Measurements from ENCODE around the gene CENPN.

CENPN gene

GRCh38 chr16:81041696-81042095 is 34.7 kb downstream of the CENPN start:
- H4K20me1 ChIP-seq (ENCODE audit: insufficient read depth, low read length), result no peaks in the 10 kb centered on the region
- H3K9me3 ChIP-seq (ENCODE audit: insufficient read depth, low read length), result no peaks in the 10 kb centered on the region
- no peak overlapping the region for H2AFZ ChIP-seq (ENCODE audit: low read depth, low read length)
- no peak overlapping the region for H3K9ac ChIP-seq (ENCODE audit: low read length)
- H3K4me2 ChIP-seq (ENCODE audit: low read length), result no peak overlapping the region
- TF ChIP-seq CTCF (IDR thresholded peaks at IDR 0.05; ENCODE audit: low read depth, low read length) (no peak), EZH2phosphoT487 (IDR thresholded peaks at IDR 0.05; ENCODE audit: low read depth) (no peak)
- peaks cover 5% of the 10 kb centered on the region for H3K4me1 ChIP-seq (ENCODE audit: low read length)
- peaks cover 29% of the 10 kb centered on the region for H3K36me3 ChIP-seq (replicated peaks; ENCODE audit: low read depth, low read length)
- no peak overlapping the region for H3K27ac ChIP-seq (ENCODE audit: low read length)
- H3K79me2 ChIP-seq (ENCODE audit: low read length), result peaks cover 27% of the 10 kb centered on the region
- H3K27me3 ChIP-seq (ENCODE audit: low read depth, low read length), result no peaks in the 10 kb centered on the region
- no peak overlapping the region for H3K4me3 ChIP-seq (ENCODE audit: low read length)

- H3K79me2 ChIP-seq (ENCODE audit: low read length), result peaks cover 15% of the 10 kb centered on the region
- no peak overlapping the region for H3K4me2 ChIP-seq (ENCODE audit: low read length)
- no peaks in the 10 kb centered on the region for H3K9me3 ChIP-seq (ENCODE audit: insufficient read depth, low read length)
- no peaks in the 10 kb centered on the region for H4K20me1 ChIP-seq (ENCODE audit: insufficient read depth, low read length)
- H3K36me3 ChIP-seq (replicated peaks; ENCODE audit: low read depth, low read length), result peaks cover 35% of the 10 kb centered on the region
- H3K27ac ChIP-seq (ENCODE audit: low read length), result no peak overlapping the region
- H3K4me3 ChIP-seq (ENCODE audit: low read length), result no peak overlapping the region
- TF ChIP-seq EZH2phosphoT487 (IDR thresholded peaks at IDR 0.05; ENCODE audit: low read depth), result no peak
- no peaks in the 10 kb centered on the region for H3K4me1 ChIP-seq (ENCODE audit: low read length)
- no peak overlapping the region for H3K9ac ChIP-seq (ENCODE audit: low read length)
- H2AFZ ChIP-seq (ENCODE audit: low read depth, low read length), result no peak overlapping the region
- H3K27me3 ChIP-seq (ENCODE audit: low read depth, low read length), result no peaks in the 10 kb centered on the region
These were observed 35.8 kb downstream of the CENPN start for GRCh38 chr16:81042821-81043220.

GRCh38 chr16:81053761-81054160 is 46.7 kb downstream of the CENPN start:
- no peak overlapping the region for H3K27ac ChIP-seq (ENCODE audit: low read length)

GRCh38 chr16:81060576-81061306 is 53.7 kb downstream of the CENPN start:
- Histone ChIP-seq H3K36me3 (replicated peaks; ENCODE audit: low read depth, low read length) (no peaks in the 10 kb centered on the region), H3K4me2 (ENCODE audit: low read length) (no peak overlapping the region)

More at GRCh38 chr16:81053761-81054160, 46.7 kb downstream of the CENPN start:
- H3K4me3 ChIP-seq (ENCODE audit: low read length), result no peak overlapping the region
- no peak for TF ChIP-seq CTCF (IDR thresholded peaks at IDR 0.05; ENCODE audit: low read depth, low read length)
- TF ChIP-seq EZH2phosphoT487 (IDR thresholded peaks at IDR 0.05; ENCODE audit: low read depth), result no peak
- H3K9me3 ChIP-seq (ENCODE audit: insufficient read depth, low read length), result peaks cover 6% of the 10 kb centered on the region; the same call in 1 of the 2 replicates
- H4K20me1 ChIP-seq (ENCODE audit: insufficient read depth, low read length), result no peaks in the 10 kb centered on the region
- no peaks in the 10 kb centered on the region for H3K4me1 ChIP-seq (ENCODE audit: low read length)
- H3K79me2 ChIP-seq (ENCODE audit: low read length), result no peaks in the 10 kb centered on the region
- no peak overlapping the region for H2AFZ ChIP-seq (ENCODE audit: low read depth, low read length)
- H3K9ac ChIP-seq (ENCODE audit: low read length), result no peak overlapping the region
- H3K27me3 ChIP-seq (ENCODE audit: low read depth, low read length), result no peaks in the 10 kb centered on the region
- H3K36me3 ChIP-seq (replicated peaks; ENCODE audit: low read depth, low read length), result peaks cover under 1% of the 10 kb centered on the region
- H3K4me2 ChIP-seq (ENCODE audit: low read length), result no peak overlapping the region

More at GRCh38 chr16:81060576-81061306, 53.7 kb downstream of the CENPN start:
- no peaks in the 10 kb centered on the region for H3K4me1 ChIP-seq (ENCODE audit: low read length)
- H2AFZ ChIP-seq (ENCODE audit: low read depth, low read length), result no peak overlapping the region
- no peaks in the 10 kb centered on the region for H3K79me2 ChIP-seq (ENCODE audit: low read length)
- H3K4me3 ChIP-seq (ENCODE audit: low read length), result no peak overlapping the region
- H3K9ac ChIP-seq (ENCODE audit: low read length), result no peak overlapping the region
- no peaks in the 10 kb centered on the region for H3K27me3 ChIP-seq (ENCODE audit: low read depth, low read length)
- H4K20me1 ChIP-seq (ENCODE audit: insufficient read depth, low read length), result no peaks in the 10 kb centered on the region
- no peak overlapping the region for H3K27ac ChIP-seq (ENCODE audit: low read length)
- no peaks in the 10 kb centered on the region for H3K9me3 ChIP-seq (ENCODE audit: insufficient read depth, low read length)
- TF ChIP-seq CTCF (IDR thresholded peaks at IDR 0.05; ENCODE audit: low read depth, low read length), result no peak
- no peak for TF ChIP-seq EZH2phosphoT487 (IDR thresholded peaks at IDR 0.05; ENCODE audit: low read depth)

Measured in OCI-LY3 (cell line).